ENCODE data around the gene PPFIBP1.

PPFIBP1 gene

GRCh38 chr12:27703720-27704452, 179.9 kb downstream of the PPFIBP1 start:
- TF ChIP-seq GATA2 (IDR thresholded peaks at IDR 0.05; ENCODE audit: low read depth, low read length), result no peak
- TF ChIP-seq GATA3 (IDR thresholded peaks at IDR 0.05; ENCODE audit: low read depth, low read length), result no peak

GRCh38 chr12:27705263-27705662, 181.3 kb downstream of the PPFIBP1 start:
- TF ChIP-seq GATA2 (IDR thresholded peaks at IDR 0.05; ENCODE audit: low read depth, low read length), result no peak

- no peak for TF ChIP-seq GATA3 (IDR thresholded peaks at IDR 0.05; ENCODE audit: low read depth, low read length)
- TF ChIP-seq GATA2 (IDR thresholded peaks at IDR 0.05; ENCODE audit: low read depth, low read length), result no peak
Observed at GRCh38 chr12:27707216-27707615, 183.2 kb downstream of the PPFIBP1 start.

- TF ChIP-seq GATA3 (IDR thresholded peaks at IDR 0.05; ENCODE audit: low read depth, low read length) (no peak), GATA2 (IDR thresholded peaks at IDR 0.05; ENCODE audit: low read depth, low read length) (no peak)
Observed at GRCh38 chr12:27709212-27709931, 185.4 kb downstream of the PPFIBP1 start.

- no peak for TF ChIP-seq GATA2 (IDR thresholded peaks at IDR 0.05; ENCODE audit: low read depth, low read length)
Observed at GRCh38 chr12:27709932-27710591, 186.1 kb downstream of the PPFIBP1 start.

GRCh38 chr12:27710592-27711316, 186.7 kb downstream of the PPFIBP1 start, which contains the start of gene MRPS35:
Gene MRPS35, plus strand, starts transcription at chr12:27710832. Its CDS starts 12 bp downstream, at chr12:27710844.
- no peak for TF ChIP-seq GATA3 (IDR thresholded peaks at IDR 0.05; ENCODE audit: low read depth, low read length)
- no peak for TF ChIP-seq GATA2 (IDR thresholded peaks at IDR 0.05; ENCODE audit: low read depth, low read length)

GRCh38 chr12:27711317-27711682, 187.3 kb downstream of the PPFIBP1 start:
- no peak for TF ChIP-seq GATA2 (IDR thresholded peaks at IDR 0.05; ENCODE audit: low read depth, low read length)
- TF ChIP-seq GATA3 (IDR thresholded peaks at IDR 0.05; ENCODE audit: low read depth, low read length), result no peak

- no peak for TF ChIP-seq GATA2 (IDR thresholded peaks at IDR 0.05; ENCODE audit: low read depth, low read length)
Observed at GRCh38 chr12:27711967-27712366, 188.0 kb downstream of the PPFIBP1 start.

- TF ChIP-seq GATA3 (IDR thresholded peaks at IDR 0.05; ENCODE audit: low read depth, low read length) (no peak), GATA2 (IDR thresholded peaks at IDR 0.05; ENCODE audit: low read depth, low read length) (no peak)
Observed at GRCh38 chr12:27723212-27723611, 199.2 kb downstream of the PPFIBP1 start.

- TF ChIP-seq GATA3 (IDR thresholded peaks at IDR 0.05; ENCODE audit: low read depth, low read length) (no peak), GATA2 (IDR thresholded peaks at IDR 0.05; ENCODE audit: low read depth, low read length) (no peak)
Observed at GRCh38 chr12:27730097-27730588, 206.1 kb downstream of the PPFIBP1 start.

- TF ChIP-seq GATA2 (IDR thresholded peaks at IDR 0.05; ENCODE audit: low read depth, low read length), result no peak
- TF ChIP-seq GATA3 (IDR thresholded peaks at IDR 0.05; ENCODE audit: low read depth, low read length), result no peak
Observed at GRCh38 chr12:27732281-27732680, 208.3 kb downstream of the PPFIBP1 start.

GRCh38 chr12:27733052-27733656, 209.1 kb downstream of the PPFIBP1 start:
- TF ChIP-seq GATA2 (IDR thresholded peaks at IDR 0.05; ENCODE audit: low read depth, low read length), result no peak
- TF ChIP-seq GATA3 (IDR thresholded peaks at IDR 0.05; ENCODE audit: low read depth, low read length), result no peak

GRCh38 chr12:27733791-27734190, 209.8 kb downstream of the PPFIBP1 start:
- no peak for TF ChIP-seq GATA3 (IDR thresholded peaks at IDR 0.05; ENCODE audit: low read depth, low read length)
- TF ChIP-seq GATA2 (IDR thresholded peaks at IDR 0.05; ENCODE audit: low read depth, low read length), result no peak

- no peak for TF ChIP-seq GATA2 (IDR thresholded peaks at IDR 0.05; ENCODE audit: low read depth, low read length)
Observed at GRCh38 chr12:27743601-27744000, 219.6 kb downstream of the PPFIBP1 start.
